ENCODE measurements around the gene SLC12A8. TPM values are rescaled to one million over a fixed set of nuclear protein-coding genes. Genes with fewer than 3 reads are reported as not detected.

The SLC12A8 gene
- total and polyA plus RNA-seq, 10 of the 15 experiments (the other 5 are each of a cell fraction or from before 2014, with no cell fraction given): 2.5 to 71.6 (median 50.1) TPM

DNA sequence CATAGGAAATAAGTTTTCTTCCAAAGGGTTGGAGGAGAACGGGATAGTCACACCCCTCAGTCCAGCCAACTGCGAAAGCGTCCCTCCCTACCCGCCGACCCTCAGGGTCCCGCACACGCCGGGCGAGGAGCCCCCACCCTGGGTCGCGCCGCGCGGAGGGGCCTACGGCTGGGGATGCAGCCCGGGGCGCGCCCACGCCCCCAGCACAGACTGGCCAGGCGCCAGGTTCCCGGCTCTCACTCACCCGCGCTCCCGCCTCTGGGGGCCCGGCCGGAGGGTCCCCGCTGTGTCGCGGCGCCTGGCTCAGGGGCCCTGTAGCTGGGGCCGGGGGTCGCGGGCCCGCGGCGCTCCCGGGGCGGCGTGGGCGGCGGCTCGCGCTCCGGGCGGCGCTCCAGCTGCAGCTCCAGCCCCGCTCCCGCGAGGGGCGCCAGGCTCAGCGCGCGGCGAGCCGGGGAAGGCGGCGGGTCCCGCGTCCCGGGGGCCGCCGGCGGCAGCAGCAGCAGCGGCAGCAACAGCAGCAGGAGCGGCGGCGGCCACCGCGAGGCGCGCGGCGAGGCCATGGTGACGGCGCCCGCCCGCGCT, 157.1 kb downstream of the SLC12A8 start:
- Histone ChIP-seq H3K4me3 (peak overlapping the region; percentile 93), H3K4me1 (ENCODE audit: control insufficient read depth, insufficient read depth, low read length) (peaks cover 26% of the 10 kb centered on the region), H2AFZ (ENCODE audit: control insufficient read depth, low read depth, low read length) (no peak overlapping the region; the same call in 1 of the 2 replicates), H4K20me1 (ENCODE audit: control insufficient read depth, insufficient read depth) (no peaks in the 10 kb centered on the region), H3K79me2 (ENCODE audit: control insufficient read depth, insufficient read depth, low read length) (peaks cover 50% of the 10 kb centered on the region), H3K9me3 (replicated peaks; ENCODE audit: control insufficient read depth, insufficient read depth, low read length) (no peaks in the 10 kb centered on the region), H3K36me3 (ENCODE audit: control insufficient read depth in 2 of 2, insufficient read depth in 2 of 2, low read length in 1 of 2) (no peaks in the 10 kb centered on the region), H3K9ac (ENCODE audit: control insufficient read depth, insufficient read depth, low read length) (peak overlapping the region; percentile 76), H3K27ac (ENCODE audit: control insufficient read depth, insufficient read depth) (peak overlapping the region; percentile 81), H3K4me2 (ENCODE audit: control insufficient read depth, insufficient read depth) (peak overlapping the region; percentile 97), H3K27me3 (replicated peaks in 1 of 2; ENCODE audit: control insufficient read depth in 2 of 2, insufficient read depth in 2 of 2, low read length in 1 of 2) (no peaks in the 10 kb centered on the region)
- ChIA-PET SMC1A (ENCODE audit: uncharacterized antibody, unreplicated experiment) (no interaction called here), POLR2A (no interaction called here), RAD21 (ENCODE audit: unreplicated experiment) (no interaction called here), CTCF (interaction anchor here (1.0 kb wide), 1 partner anchor 64 kb away, joined by 4 read pairs; no protein-coding TSS in a partner anchor)
- in situ Hi-C loops (cut with MboI): no loop called here
- no TSS peak for BruUV-seq (replicated peaks)
- intact Hi-C loops (cut with micrococcal nuclease; ENCODE audit: unreplicated experiment): no loop called here
- FAIRE-seq (no peak), ATAC-seq (0 out of 3 replicates have a peak, but pooled peaks have one; percentile 3), DNase-seq (ENCODE audit: low read depth, low spot score) (no peak)
- TF ChIP-seq SMAD5 (IDR thresholded peaks at IDR 0.05; ENCODE audit: low read depth) (no peak), EGR1 (IDR thresholded peaks at IDR 0.05; ENCODE audit: borderline replicate concordance in 1 of 2, low read depth in 2 of 2, low read length in 2 of 2) (peak in 1 of 2 experiments; percentile 34; a peak in 1 of 3 replicates), JUND (IDR thresholded peaks at IDR 0.05; ENCODE audit: low read depth, low read length) (no peak), HDAC6 (IDR thresholded peaks at IDR 0.05; ENCODE audit: unreplicated experiment) (no peak), LARP7 (IDR thresholded peaks at IDR 0.05) (peak; percentile 74), GATAD2B (conservative IDR thresholded peaks at IDR 0.05; ENCODE audit: low read depth) (peak; percentile 76), IKZF1 (conservative IDR thresholded peaks at IDR 0.05) (0 out of 2 replicates have a peak, but pooled peaks have one; percentile 57), NR2F1 (conservative IDR thresholded peaks at IDR 0.05) (0 out of 2 replicates have a peak, but pooled peaks have one; percentile 30), RCOR1 (conservative IDR thresholded peaks at IDR 0.05; ENCODE audit: low read depth, low read length) (no peak)
- TF ChIP-seq, protein P1, sequence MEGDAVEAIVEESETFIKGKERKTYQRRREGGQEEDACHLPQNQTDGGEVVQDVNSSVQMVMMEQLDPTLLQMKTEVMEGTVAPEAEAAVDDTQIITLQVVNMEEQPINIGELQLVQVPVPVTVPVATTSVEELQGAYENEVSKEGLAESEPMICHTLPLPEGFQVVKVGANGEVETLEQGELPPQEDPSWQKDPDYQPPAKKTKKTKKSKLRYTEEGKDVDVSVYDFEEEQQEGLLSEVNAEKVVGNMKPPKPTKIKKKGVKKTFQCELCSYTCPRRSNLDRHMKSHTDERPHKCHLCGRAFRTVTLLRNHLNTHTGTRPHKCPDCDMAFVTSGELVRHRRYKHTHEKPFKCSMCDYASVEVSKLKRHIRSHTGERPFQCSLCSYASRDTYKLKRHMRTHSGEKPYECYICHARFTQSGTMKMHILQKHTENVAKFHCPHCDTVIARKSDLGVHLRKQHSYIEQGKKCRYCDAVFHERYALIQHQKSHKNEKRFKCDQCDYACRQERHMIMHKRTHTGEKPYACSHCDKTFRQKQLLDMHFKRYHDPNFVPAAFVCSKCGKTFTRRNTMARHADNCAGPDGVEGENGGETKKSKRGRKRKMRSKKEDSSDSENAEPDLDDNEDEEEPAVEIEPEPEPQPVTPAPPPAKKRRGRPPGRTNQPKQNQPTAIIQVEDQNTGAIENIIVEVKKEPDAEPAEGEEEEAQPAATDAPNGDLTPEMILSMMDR (IDR thresholded peaks at IDR 0.05 in 2 of 3, conservative IDR thresholded peaks at IDR 0.05 in 1 of 3; ENCODE audit: control insufficient read depth in 2 of 3, extremely low read depth in 1 of 3, insufficient read depth in 1 of 3, low read depth in 3 of 3, low read length in 3 of 3): 0 out of 6 replicates have a peak, but pooled peaks of 1 of the 3 experiments have one; percentile 4
- under 1% methylated on average over 33 of the region's 78 CpGs for WGBS (ENCODE audit: insufficient coverage, insufficient replicate concordance, low lambda C conversion rate, missing lambda C conversion rate)
